Astrocyte (in vitro differentiated cells and primary cell): ENCODE data around the gene ANKS1A. TPM values are rescaled to one million over a fixed set of nuclear protein-coding genes. Genes with fewer than 3 reads are reported as not detected.

Experiments used
- DNase-seq: peaks from one replicate; pipeline ENCODE4 v3.0.0-alpha.2; 2010; ENCODE audit warnings: low read depth
- FAIRE-seq: peaks from 2 replicates; lab custom pipeline; 2011; peaks lifted over from hg19 to GRCh38; lab: Jason Lieb, UNC
- H2AFZ ChIP-seq: 2 replicates; pipeline ENCODE4 v1.6.0; 2012; ENCODE audit warnings: low read depth, low read length, inconsistent platforms
- H3K27ac ChIP-seq: 2 replicates; pipeline ENCODE4 v1.5.1; 2011; ENCODE audit warnings: low read depth, low read length, inconsistent platforms
- H3K27me3 ChIP-seq: 2 replicates; pipeline ENCODE4 v1.6.0; 2011; ENCODE audit warnings: low read length, inconsistent platforms; ENCODE audit not compliant: insufficient read depth
- H3K36me3 ChIP-seq: 2 replicates; pipeline ENCODE4 v1.5.1; 2011; ENCODE audit warnings: low read length, inconsistent platforms; ENCODE audit not compliant: insufficient read depth
- H3K4me1 ChIP-seq: 2 replicates; pipeline ENCODE4 v1.5.1; 2011; ENCODE audit warnings: low read length, inconsistent platforms; ENCODE audit not compliant: insufficient read depth
- H3K4me2 ChIP-seq: 2 replicates; pipeline ENCODE4 v1.6.0; 2012; ENCODE audit warnings: low read length, inconsistent platforms
- H3K4me3 ChIP-seq: 2 replicates; pipeline ENCODE4 v1.5.1; 2011; ENCODE audit warnings: low read depth, mild to moderate bottlenecking, low read length, inconsistent platforms; ENCODE audit not compliant: insufficient read depth
- H3K79me2 ChIP-seq: 2 replicates; pipeline ENCODE4 v1.6.0; 2012; ENCODE audit warnings: mild to moderate bottlenecking, low read length, inconsistent platforms; ENCODE audit not compliant: insufficient read depth
- H3K9ac ChIP-seq: 2 replicates; pipeline ENCODE4 v1.6.0; 2012; ENCODE audit warnings: mild to moderate bottlenecking, low read length, inconsistent platforms
- H3K9me3 ChIP-seq: 2 replicates; pipeline ENCODE4 v1.5.1; 2012; ENCODE audit warnings: low read depth, mild to moderate bottlenecking, low read length, inconsistent platforms; ENCODE audit not compliant: insufficient read depth
- H4K20me1 ChIP-seq: 2 replicates; pipeline ENCODE4 v1.6.0; 2012; ENCODE audit warnings: low read length, inconsistent platforms; ENCODE audit not compliant: insufficient read depth
- H3K27ac Mint-ChIP-seq: one replicate; pipeline ENCODE4 v1.8.0; 2021; ENCODE audit warnings: mild to moderate bottlenecking, mixed read lengths; ENCODE audit not compliant: unreplicated experiment
- H3K27me3 Mint-ChIP-seq: one replicate; pipeline ENCODE4 v1.8.0; 2021; ENCODE audit warnings: low read depth, mixed read lengths; ENCODE audit not compliant: unreplicated experiment
- H3K36me3 Mint-ChIP-seq: one replicate; pipeline ENCODE4 v1.8.0; 2021; ENCODE audit warnings: low read depth, mixed read lengths; ENCODE audit not compliant: unreplicated experiment
- H3K4me1 Mint-ChIP-seq: one replicate; pipeline ENCODE4 v1.8.0; 2021; ENCODE audit warnings: low read depth, mixed read lengths; ENCODE audit not compliant: unreplicated experiment
- H3K4me3 Mint-ChIP-seq: one replicate; pipeline ENCODE4 v1.8.0; 2021; ENCODE audit warnings: mild to moderate bottlenecking, moderate library complexity, mixed read lengths; ENCODE audit not compliant: unreplicated experiment
- H3K9me3 Mint-ChIP-seq: one replicate; pipeline ENCODE4 v1.8.0; 2021; ENCODE audit warnings: mild to moderate bottlenecking, mixed read lengths; ENCODE audit not compliant: unreplicated experiment
- EZH2 ChIP-seq: IDR thresholded peaks from 2 replicates; pipeline ENCODE4 v1.6.1; 2012; ENCODE audit warnings: mild to moderate bottlenecking, low read length, inconsistent platforms; ENCODE audit not compliant: insufficient read depth
- total RNA-seq: library from RNA; stranded (reverse); gene quantifications from 2 replicates; pipeline ENCODE4 v1.2.1, GENCODE V29; 2021
- TF ChIP-seq, protein P1 (sequence below): IDR thresholded peaks from 2 replicates; pipeline ENCODE4 v1.5.1; 2011; ENCODE audit warnings: low read depth, mild to moderate bottlenecking, inconsistent platforms, low read length, moderate library complexity; ENCODE audit not compliant: insufficient read depth

ANKS1A gene
- total RNA-seq, 1 donor from 2014 or later: 18.0 TPM

DNA sequence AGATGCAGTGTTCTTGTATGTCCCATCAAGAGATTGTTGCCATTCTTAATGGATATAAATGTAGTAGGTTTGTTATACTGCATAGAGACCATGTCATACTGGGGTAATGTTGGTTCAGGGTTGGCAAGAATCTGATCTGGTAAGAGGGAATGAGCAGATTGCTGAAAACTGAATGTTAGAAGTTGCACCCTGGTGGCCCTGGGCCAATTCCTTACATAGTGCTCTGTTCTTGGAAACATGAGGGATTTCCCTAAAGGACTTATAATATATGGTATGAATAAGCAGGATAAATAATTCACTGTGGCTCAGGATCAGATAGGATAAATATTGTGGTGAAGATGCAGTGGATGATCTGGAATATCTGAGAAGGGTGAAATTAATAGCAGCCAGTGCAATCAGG lies 70.2 kb downstream of the ANKS1A start:
- Histone ChIP-seq H3K9me3 (no peaks in the 10 kb centered on the region), H3K9ac (no peak overlapping the region), H3K27ac (no peak overlapping the region), H2AFZ (no peak overlapping the region), H3K4me2 (no peak overlapping the region), H4K20me1 (peaks cover 5% of the 10 kb centered on the region), H3K4me3 (no peak overlapping the region), H3K79me2 (no peaks in the 10 kb centered on the region), H3K27me3 (no peaks in the 10 kb centered on the region), H3K4me1 (peaks cover 8% of the 10 kb centered on the region), H3K36me3 (no peaks in the 10 kb centered on the region)
- H3K4me3 Mint-ChIP-seq: no peak overlapping the region
- no peak for DNase-seq
- no peaks in the 10 kb centered on the region for H3K27me3 Mint-ChIP-seq
- no peaks in the 10 kb centered on the region for H3K9me3 Mint-ChIP-seq
- no peaks in the 10 kb centered on the region for H3K36me3 Mint-ChIP-seq
- H3K27ac Mint-ChIP-seq: no peak overlapping the region
- no peak for FAIRE-seq
- peaks cover 7% of the 10 kb centered on the region for H3K4me1 Mint-ChIP-seq
- TF ChIP-seq, protein P1, sequence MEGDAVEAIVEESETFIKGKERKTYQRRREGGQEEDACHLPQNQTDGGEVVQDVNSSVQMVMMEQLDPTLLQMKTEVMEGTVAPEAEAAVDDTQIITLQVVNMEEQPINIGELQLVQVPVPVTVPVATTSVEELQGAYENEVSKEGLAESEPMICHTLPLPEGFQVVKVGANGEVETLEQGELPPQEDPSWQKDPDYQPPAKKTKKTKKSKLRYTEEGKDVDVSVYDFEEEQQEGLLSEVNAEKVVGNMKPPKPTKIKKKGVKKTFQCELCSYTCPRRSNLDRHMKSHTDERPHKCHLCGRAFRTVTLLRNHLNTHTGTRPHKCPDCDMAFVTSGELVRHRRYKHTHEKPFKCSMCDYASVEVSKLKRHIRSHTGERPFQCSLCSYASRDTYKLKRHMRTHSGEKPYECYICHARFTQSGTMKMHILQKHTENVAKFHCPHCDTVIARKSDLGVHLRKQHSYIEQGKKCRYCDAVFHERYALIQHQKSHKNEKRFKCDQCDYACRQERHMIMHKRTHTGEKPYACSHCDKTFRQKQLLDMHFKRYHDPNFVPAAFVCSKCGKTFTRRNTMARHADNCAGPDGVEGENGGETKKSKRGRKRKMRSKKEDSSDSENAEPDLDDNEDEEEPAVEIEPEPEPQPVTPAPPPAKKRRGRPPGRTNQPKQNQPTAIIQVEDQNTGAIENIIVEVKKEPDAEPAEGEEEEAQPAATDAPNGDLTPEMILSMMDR: no peak
- TF ChIP-seq EZH2: no peak

DNA sequence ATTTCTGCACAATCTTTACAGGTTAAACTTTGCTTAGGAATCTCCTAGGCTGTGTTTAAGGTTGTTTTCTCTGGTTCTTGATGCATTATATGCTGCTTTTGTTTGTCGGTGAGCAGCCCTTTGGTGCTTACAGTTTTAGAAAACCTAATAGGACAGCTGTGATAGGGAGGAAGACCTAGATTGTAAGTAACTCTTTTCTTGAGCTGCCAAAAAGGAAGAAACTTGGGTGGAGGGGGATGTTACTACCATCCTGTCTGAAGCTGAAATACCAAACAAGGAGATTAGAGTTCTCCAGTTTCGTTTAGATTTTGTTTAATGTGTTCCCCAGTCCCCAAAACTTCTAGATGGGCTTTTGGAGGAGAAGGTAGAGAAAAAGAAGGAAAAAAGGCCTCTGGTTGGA lies 72.0 kb downstream of the ANKS1A start:
- FAIRE-seq (no peak), DNase-seq (no peak)
- peaks cover 7% of the 10 kb centered on the region for H3K4me1 Mint-ChIP-seq
- Histone ChIP-seq H3K36me3 (no peaks in the 10 kb centered on the region), H3K9ac (no peak overlapping the region), H3K4me2 (no peak overlapping the region), H3K4me1 (no peaks in the 10 kb centered on the region), H2AFZ (no peak overlapping the region), H3K9me3 (no peaks in the 10 kb centered on the region), H4K20me1 (peaks cover 5% of the 10 kb centered on the region), H3K79me2 (no peaks in the 10 kb centered on the region), H3K4me3 (no peak overlapping the region), H3K27me3 (no peaks in the 10 kb centered on the region), H3K27ac (no peak overlapping the region)
- H3K27me3 Mint-ChIP-seq: no peaks in the 10 kb centered on the region
- H3K27ac Mint-ChIP-seq: no peak overlapping the region
- H3K9me3 Mint-ChIP-seq: no peaks in the 10 kb centered on the region
- no peak for TF ChIP-seq EZH2
- TF ChIP-seq, protein P1: no peak
- H3K4me3 Mint-ChIP-seq: no peak overlapping the region
- H3K36me3 Mint-ChIP-seq: no peaks in the 10 kb centered on the region

DNA sequence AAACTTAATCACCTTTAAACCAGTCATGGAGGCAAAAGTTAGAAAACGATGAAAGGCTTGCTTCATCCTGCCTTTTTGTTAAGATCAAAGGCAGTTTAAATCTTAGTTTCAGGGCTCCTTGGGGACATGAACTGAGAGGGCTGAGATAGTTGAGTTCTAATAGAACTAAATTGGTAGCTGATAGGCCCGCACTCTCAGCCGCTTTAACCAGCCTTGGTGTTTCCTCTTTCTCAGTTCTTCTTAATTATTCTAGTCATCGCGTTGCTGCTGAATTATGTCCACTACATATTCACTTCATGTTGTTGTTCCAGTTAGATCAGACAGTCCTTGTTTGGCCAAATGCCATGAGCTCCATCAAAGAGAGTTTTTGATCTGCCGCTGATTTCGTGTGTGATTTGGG lies 72.5 kb downstream of the ANKS1A start:
- Histone ChIP-seq H3K4me2 (no peak overlapping the region), H2AFZ (no peak overlapping the region), H3K36me3 (no peaks in the 10 kb centered on the region), H3K27me3 (no peaks in the 10 kb centered on the region), H3K9ac (no peak overlapping the region), H3K79me2 (no peaks in the 10 kb centered on the region), H3K9me3 (no peaks in the 10 kb centered on the region), H4K20me1 (peaks cover 5% of the 10 kb centered on the region), H3K27ac (no peak overlapping the region), H3K4me1 (no peaks in the 10 kb centered on the region), H3K4me3 (no peak overlapping the region)
- no peak for DNase-seq
- Mint-ChIP-seq H3K36me3 (no peaks in the 10 kb centered on the region), H3K9me3 (no peaks in the 10 kb centered on the region), H3K4me1 (peaks cover 7% of the 10 kb centered on the region), H3K27ac (no peak overlapping the region), H3K27me3 (no peaks in the 10 kb centered on the region), H3K4me3 (no peak overlapping the region)
- TF ChIP-seq EZH2: no peak
- TF ChIP-seq, protein P1: no peak
- no peak for FAIRE-seq
